ENCODE results near the gene GUCY1A1. TPM values are rescaled to one million over a fixed set of nuclear protein-coding genes. Genes with fewer than 3 reads are reported as not detected.
A peak's percentile ranks its signal among the peaks of the same experiment; 100 is the strongest.

The GUCY1A1 gene
- total RNA-seq, 1 donor from 2014 or later, result 43.0 TPM

DNA sequence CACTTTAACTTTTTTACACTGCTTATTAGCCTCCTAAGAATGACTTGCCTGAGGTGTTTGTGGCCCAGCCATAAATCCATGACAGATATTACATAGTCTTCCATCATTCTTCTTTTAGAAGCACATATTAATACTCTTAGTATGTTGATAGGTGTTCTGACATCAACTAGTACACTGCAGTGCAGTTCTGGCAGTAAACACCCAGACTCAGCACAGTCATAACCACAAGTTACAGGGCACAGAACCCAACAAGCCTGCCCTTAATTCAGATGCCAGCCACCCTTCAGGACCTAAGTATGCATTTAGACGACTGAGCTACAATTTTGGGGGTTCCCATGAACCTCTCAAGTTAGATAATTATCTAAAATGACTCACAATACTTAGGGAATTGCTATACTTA is 55.7 kb downstream of the GUCY1A1 start:
- Histone ChIP-seq H3K36me3 (peaks cover 68% of the 10 kb centered on the region), H3K27me3 (ENCODE audit: low read depth) (no peaks in the 10 kb centered on the region), H3K4me1 (peaks cover 4% of the 10 kb centered on the region), H3K9me3 (replicated peaks) (no peaks in the 10 kb centered on the region), H3K27ac (replicated peaks) (no peak overlapping the region), H3K4me3 (no peak overlapping the region)
- TF ChIP-seq, protein P1, sequence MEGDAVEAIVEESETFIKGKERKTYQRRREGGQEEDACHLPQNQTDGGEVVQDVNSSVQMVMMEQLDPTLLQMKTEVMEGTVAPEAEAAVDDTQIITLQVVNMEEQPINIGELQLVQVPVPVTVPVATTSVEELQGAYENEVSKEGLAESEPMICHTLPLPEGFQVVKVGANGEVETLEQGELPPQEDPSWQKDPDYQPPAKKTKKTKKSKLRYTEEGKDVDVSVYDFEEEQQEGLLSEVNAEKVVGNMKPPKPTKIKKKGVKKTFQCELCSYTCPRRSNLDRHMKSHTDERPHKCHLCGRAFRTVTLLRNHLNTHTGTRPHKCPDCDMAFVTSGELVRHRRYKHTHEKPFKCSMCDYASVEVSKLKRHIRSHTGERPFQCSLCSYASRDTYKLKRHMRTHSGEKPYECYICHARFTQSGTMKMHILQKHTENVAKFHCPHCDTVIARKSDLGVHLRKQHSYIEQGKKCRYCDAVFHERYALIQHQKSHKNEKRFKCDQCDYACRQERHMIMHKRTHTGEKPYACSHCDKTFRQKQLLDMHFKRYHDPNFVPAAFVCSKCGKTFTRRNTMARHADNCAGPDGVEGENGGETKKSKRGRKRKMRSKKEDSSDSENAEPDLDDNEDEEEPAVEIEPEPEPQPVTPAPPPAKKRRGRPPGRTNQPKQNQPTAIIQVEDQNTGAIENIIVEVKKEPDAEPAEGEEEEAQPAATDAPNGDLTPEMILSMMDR (IDR thresholded peaks at IDR 0.05; ENCODE audit: borderline replicate concordance), result no peak
- DNase-seq, result no peak
- intact Hi-C loops (cut with micrococcal nuclease), result no loop called here

DNA sequence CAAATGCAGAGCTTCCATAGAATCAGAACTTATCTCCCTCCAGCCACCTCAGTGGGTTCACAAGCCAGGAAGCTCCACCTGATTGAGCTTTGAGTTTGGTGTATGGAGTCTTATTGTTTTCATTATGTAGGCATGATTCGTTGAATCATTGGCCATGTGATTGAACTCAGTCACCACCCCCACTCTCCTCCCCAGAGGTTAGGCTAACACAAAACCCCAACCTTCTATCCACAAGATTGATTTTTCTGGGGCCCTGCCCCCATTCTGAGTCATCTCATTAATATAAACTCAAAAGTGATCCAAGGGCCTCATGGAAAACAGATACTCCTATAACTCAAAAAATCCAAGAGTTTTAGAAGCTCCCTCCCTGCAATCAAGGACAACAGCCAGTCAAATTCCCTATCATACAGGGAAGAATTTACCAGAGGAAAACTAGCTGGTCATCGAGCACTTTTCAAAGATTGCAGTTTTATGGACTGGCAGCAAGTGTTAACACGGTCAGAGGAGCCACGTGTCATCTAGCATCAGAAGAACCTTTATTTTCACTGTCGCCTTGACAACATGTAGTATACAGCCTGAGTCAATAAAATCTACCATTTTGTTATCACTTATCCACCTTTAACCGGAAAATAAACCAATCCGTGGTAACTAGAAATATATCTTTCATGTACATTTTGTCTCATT is 56.3 kb downstream of the GUCY1A1 start:
- H3K9me3 ChIP-seq (replicated peaks), result no peaks in the 10 kb centered on the region
- H3K4me1 ChIP-seq, result peaks cover 4% of the 10 kb centered on the region
- H3K27me3 ChIP-seq (ENCODE audit: low read depth), result no peaks in the 10 kb centered on the region
- H3K4me3 ChIP-seq, result no peak overlapping the region
- no peak overlapping the region for H3K27ac ChIP-seq (replicated peaks)
- DNase-seq, result no peak
- TF ChIP-seq, protein P1 (IDR thresholded peaks at IDR 0.05; ENCODE audit: borderline replicate concordance), result no peak
- peaks cover 62% of the 10 kb centered on the region for H3K36me3 ChIP-seq
- intact Hi-C loops (cut with micrococcal nuclease), result no loop called here

DNA sequence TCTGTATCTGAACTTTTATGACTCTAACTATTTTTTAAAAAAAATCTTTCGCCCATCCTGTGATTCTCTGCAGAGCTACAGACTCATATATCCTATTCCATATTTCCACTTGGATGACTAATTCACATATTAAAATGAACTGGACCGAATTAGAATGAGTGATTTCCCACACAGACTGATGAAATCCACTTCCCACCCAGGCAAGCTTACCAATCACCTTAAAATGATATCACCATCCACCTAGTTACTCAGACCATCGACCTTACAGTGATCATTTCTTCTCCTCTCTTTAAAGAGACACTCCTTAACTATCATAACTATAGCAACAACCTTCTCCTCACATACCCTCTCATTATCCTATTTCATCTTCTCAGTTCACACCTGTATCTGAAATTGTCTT is 58.1 kb downstream of the GUCY1A1 start:
- H3K36me3 ChIP-seq, result peaks cover 51% of the 10 kb centered on the region
- H3K4me3 ChIP-seq, result no peak overlapping the region
- H3K27me3 ChIP-seq (ENCODE audit: low read depth), result no peaks in the 10 kb centered on the region
- DNase-seq, result no peak
- intact Hi-C loops (cut with micrococcal nuclease), result no loop called here
- no peaks in the 10 kb centered on the region for H3K4me1 ChIP-seq
- TF ChIP-seq, protein P1 (IDR thresholded peaks at IDR 0.05; ENCODE audit: borderline replicate concordance), result no peak
- H3K27ac ChIP-seq (replicated peaks), result no peak overlapping the region
- no peaks in the 10 kb centered on the region for H3K9me3 ChIP-seq (replicated peaks)

DNA sequence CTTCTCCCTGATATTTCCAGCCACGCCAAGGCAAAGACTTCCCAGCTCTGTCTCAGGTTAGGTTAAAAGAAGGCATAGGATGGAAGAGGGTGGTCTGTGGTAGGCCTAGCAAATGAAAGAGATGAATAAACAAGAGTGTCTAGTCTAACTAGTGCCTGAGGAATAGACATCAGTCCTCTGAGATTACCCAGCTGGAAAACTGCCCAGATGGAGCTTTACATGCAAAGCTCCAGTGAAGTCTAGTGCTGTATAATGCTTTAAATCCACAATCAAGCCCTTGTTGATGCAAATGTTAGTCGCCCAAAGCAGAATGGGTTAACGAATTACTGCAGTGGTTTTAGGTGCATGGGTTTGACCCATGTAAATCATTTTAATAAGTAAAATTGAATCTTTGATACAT is 67.4 kb downstream of the GUCY1A1 start:
- Histone ChIP-seq H3K9me3 (replicated peaks) (no peaks in the 10 kb centered on the region), H3K27ac (replicated peaks) (peak overlapping the region; percentile 4), H3K36me3 (peaks cover 6% of the 10 kb centered on the region), H3K4me1 (peaks cover 19% of the 10 kb centered on the region), H3K4me3 (no peak overlapping the region), H3K27me3 (ENCODE audit: low read depth) (no peaks in the 10 kb centered on the region)
- TF ChIP-seq, protein P1 (IDR thresholded peaks at IDR 0.05; ENCODE audit: borderline replicate concordance), result no peak
- intact Hi-C loops (cut with micrococcal nuclease), result no loop called here
- DNase-seq, result no peak

DNA sequence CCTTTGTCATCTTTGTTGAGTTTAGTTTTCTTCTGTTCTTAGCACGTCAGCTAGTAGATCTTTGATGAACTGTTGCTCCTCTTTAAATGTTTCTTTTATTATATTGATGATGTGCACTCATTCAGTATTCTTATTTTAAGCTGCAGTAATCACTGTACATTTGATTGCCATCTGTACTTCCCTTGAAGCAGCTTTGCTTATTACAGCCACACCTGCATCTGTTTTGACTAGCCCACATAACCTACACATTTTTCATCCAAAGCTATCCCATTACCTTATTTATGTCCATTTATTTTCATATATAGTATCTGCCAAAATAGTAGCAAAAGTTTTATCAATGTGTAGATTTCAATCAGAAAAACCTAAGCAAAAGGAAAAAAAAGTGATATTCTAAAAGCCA is 68.3 kb downstream of the GUCY1A1 start:
- H3K27ac ChIP-seq (replicated peaks), result peak overlapping the region; percentile 17

More for the DNA sequence above, 68.3 kb downstream of the GUCY1A1 start:
- H3K36me3 ChIP-seq, result peaks cover 6% of the 10 kb centered on the region
- DNase-seq, result no peak
- TF ChIP-seq, protein P1 (IDR thresholded peaks at IDR 0.05; ENCODE audit: borderline replicate concordance), result no peak
- no peaks in the 10 kb centered on the region for H3K27me3 ChIP-seq (ENCODE audit: low read depth)
- H3K9me3 ChIP-seq (replicated peaks), result no peaks in the 10 kb centered on the region
- no peak overlapping the region for H3K4me3 ChIP-seq
- H3K4me1 ChIP-seq, result peaks cover 19% of the 10 kb centered on the region
- intact Hi-C loops (cut with micrococcal nuclease), result no loop called here

Data from left ventricle myocardium inferior (tissue), 1 donor.